H9 (cell line): ENCODE results near the gene ZNF774. TPM values are rescaled to one million over a fixed set of nuclear protein-coding genes. Genes with fewer than 3 reads are reported as not detected.

Experiments used
- DNase-seq: peaks from one replicate; pipeline ENCODE4 v3.0.0-alpha.2; 2017
- H2AFZ ChIP-seq: one replicate; pipeline ENCODE4 v1.6.1; 2013; ENCODE audit warnings: mild to moderate bottlenecking, low read length, control low read depth, moderate library complexity
- H2AK5ac ChIP-seq: 2 replicates; pipeline ENCODE4 v1.6.1; 2013; ENCODE audit warnings: low read length, control low read depth, mixed read lengths; ENCODE audit not compliant: insufficient read length
- H2BK120ac ChIP-seq: one replicate; pipeline ENCODE4 v1.6.1; 2013; ENCODE audit warnings: low read depth, mild to moderate bottlenecking, low read length, control low read depth, inconsistent platforms; ENCODE audit not compliant: poor library complexity, severe bottlenecking
- H2BK12ac ChIP-seq: 2 replicates; pipeline ENCODE4 v1.6.1; 2013; ENCODE audit warnings: low read length, control low read depth, mixed read lengths, low read depth; ENCODE audit not compliant: insufficient read length
- H2BK15ac ChIP-seq: 2 replicates; pipeline ENCODE4 v1.6.1; 2013; ENCODE audit warnings: low read depth, low read length, control low read depth
- H2BK20ac ChIP-seq: one replicate; pipeline ENCODE4 v1.6.1; 2013; ENCODE audit warnings: low read depth, mild to moderate bottlenecking, low read length, control low read depth, inconsistent platforms; ENCODE audit not compliant: poor library complexity, severe bottlenecking
- H2BK5ac ChIP-seq: 2 replicates; pipeline ENCODE4 v1.6.1; 2013; ENCODE audit warnings: low read length, control low read depth, mixed read lengths; ENCODE audit not compliant: insufficient read length
- H3K14ac ChIP-seq: 2 replicates; pipeline ENCODE4 v1.6.1; 2013; ENCODE audit warnings: low read length, control low read depth; ENCODE audit not compliant: insufficient read depth
- H3K18ac ChIP-seq: 2 replicates; pipeline ENCODE4 v1.6.1; 2013; ENCODE audit warnings: low read depth, mild to moderate bottlenecking, mixed read lengths, low read length, control low read depth; ENCODE audit not compliant: insufficient read length
- H3K23ac ChIP-seq: 2 replicates; pipeline ENCODE4 v1.6.1; 2013; ENCODE audit warnings: low read length, control low read depth, mixed read lengths, low read depth; ENCODE audit not compliant: insufficient read length
- H3K23me2 ChIP-seq: 2 replicates; pipeline ENCODE4 v1.6.1; 2013; ENCODE audit warnings: low read depth, mild to moderate bottlenecking, mixed read lengths, low read length, control low read depth; ENCODE audit not compliant: insufficient read length, poor library complexity, severe bottlenecking
- H3K27ac ChIP-seq: 2 replicates; pipeline ENCODE4 v1.5.1; 2013; ENCODE audit warnings: low read length, control low read depth, mixed read lengths, low read depth; ENCODE audit not compliant: insufficient read length
- H3K27me3 ChIP-seq: 2 replicates; pipeline ENCODE4 v1.6.1; 2013; ENCODE audit warnings: low read length, control low read depth, inconsistent platforms; ENCODE audit not compliant: insufficient read depth
- H3K4ac ChIP-seq: 2 replicates; pipeline ENCODE4 v1.6.1; 2013; ENCODE audit warnings: low read depth, mild to moderate bottlenecking, control low read depth, inconsistent platforms, low read length, moderate library complexity
- H3K4me1 ChIP-seq: 2 replicates; pipeline ENCODE4 v1.6.1; 2013; ENCODE audit warnings: low read length, control low read depth, inconsistent platforms; ENCODE audit not compliant: insufficient read depth
- H3K4me2 ChIP-seq: 2 replicates; pipeline ENCODE4 v1.6.1; 2013; ENCODE audit warnings: low read length, control low read depth, mixed read lengths; ENCODE audit not compliant: insufficient read length, insufficient read depth
- H3K56ac ChIP-seq: 2 replicates; pipeline ENCODE4 v1.6.1; 2013; ENCODE audit warnings: low read depth, mild to moderate bottlenecking, mixed read lengths, low read length, control low read depth; ENCODE audit not compliant: insufficient read length
- H3K79me1 ChIP-seq: 2 replicates; pipeline ENCODE4 v1.6.1; 2013; ENCODE audit warnings: low read depth, mild to moderate bottlenecking, moderate library complexity, low read length, control low read depth, inconsistent platforms; ENCODE audit not compliant: insufficient read depth, poor library complexity, severe bottlenecking
- H3K79me2 ChIP-seq: 2 replicates; pipeline ENCODE4 v1.6.1; 2013; ENCODE audit warnings: low read length, control low read depth, inconsistent platforms; ENCODE audit not compliant: insufficient read depth
- H3K9ac ChIP-seq: 2 replicates; pipeline ENCODE4 v1.6.1; 2013; ENCODE audit warnings: low read length, control low read depth, mixed read lengths; ENCODE audit not compliant: insufficient read length; ENCODE audit errors: extremely low read depth
- H3K9me3 ChIP-seq: one replicate; pipeline ENCODE4 v1.6.1; 2013; ENCODE audit warnings: low read depth, low read length, inconsistent platforms; ENCODE audit not compliant: control insufficient read depth
- H3T11ph ChIP-seq: one replicate; pipeline ENCODE4 v1.6.1; 2013; ENCODE audit warnings: mild to moderate bottlenecking, low read length, control low read depth, inconsistent platforms
- H4K20me1 ChIP-seq: one replicate; pipeline ENCODE4 v1.6.1; 2013; ENCODE audit not compliant: control insufficient read depth, insufficient read length, insufficient read depth
- H4K5ac ChIP-seq: 2 replicates; pipeline ENCODE4 v1.6.1; 2013; ENCODE audit warnings: low read depth, mild to moderate bottlenecking, mixed read lengths, low read length, control low read depth; ENCODE audit not compliant: insufficient read length
- H4K8ac ChIP-seq: replicated peaks from 2 replicates; pipeline ENCODE4 v1.6.1; 2013; ENCODE audit warnings: low read length, control low read depth, mixed read lengths, low read depth; ENCODE audit not compliant: insufficient read length
- H4K91ac ChIP-seq: 2 replicates; pipeline ENCODE4 v1.6.1; 2013; ENCODE audit warnings: low read depth, mild to moderate bottlenecking, moderate library complexity, mixed read lengths, low read length, control low read depth; ENCODE audit not compliant: insufficient read length
- H3K27ac Mint-ChIP-seq, 3 experiments: 2 replicates in 2 of 3; 3 replicates in 1 of 3; pipeline ENCODE4 v1.8.0; 2020 to 2021; ENCODE audit warnings: mixed read lengths in 3 of 3, mild to moderate bottlenecking in 1 of 3, moderate library complexity in 1 of 3
- H3K27me3 Mint-ChIP-seq: 2 replicates; pipeline ENCODE4 v1.8.0; 2021; ENCODE audit warnings: low read depth, mild to moderate bottlenecking, moderate library complexity, mixed read lengths
- H3K36me3 Mint-ChIP-seq, 3 experiments: 2 replicates in 2 of 3; 3 replicates in 1 of 3; pipeline ENCODE4 v1.8.0; 2020 to 2021; ENCODE audit warnings: low read depth in 3 of 3, mixed read lengths in 3 of 3; ENCODE audit not compliant: insufficient read depth in 1 of 3
- H3K4me1 Mint-ChIP-seq, 2 experiments: 2 replicates each; pipeline ENCODE4 v1.8.0; 2020; ENCODE audit warnings: mixed read lengths in 2 of 2
- H3K4me3 Mint-ChIP-seq, 2 experiments: 2 replicates in 1 of 2; 3 replicates in 1 of 2; pipeline ENCODE4 v1.8.0; 2020 to 2021; ENCODE audit warnings: mild to moderate bottlenecking in 2 of 2, mixed read lengths in 2 of 2, moderate library complexity in 1 of 2
- H3K9me3 Mint-ChIP-seq, 2 experiments: 2 replicates in 1 of 2; 3 replicates in 1 of 2; pipeline ENCODE4 v1.8.0; 2020; ENCODE audit warnings: mild to moderate bottlenecking in 2 of 2, mixed read lengths in 2 of 2, moderate library complexity in 1 of 2
- CTCF ChIP-seq: fragments of 200-600 bp; sonication (generic); conservative IDR thresholded peaks from 3 replicates; pipeline ENCODE4 v1.8.0; 2021; ENCODE audit warnings: antibody characterized with exemption, mild to moderate bottlenecking
- WGBS: extraction: QIAGEN DNeasy Blood & Tissue Kit; methylation state at CpG from one replicate; pipeline ENCODE4 v1.1.7; 2013; ENCODE audit warnings: missing lambda C conversion rate, low lambda C conversion rate, mixed read lengths; ENCODE audit not compliant: insufficient read length; ENCODE audit errors: extremely low coverage; 5-methylcytosine and 5-hydroxymethylcytosine counted together
- total RNA-seq: library from RNA; stranded (reverse); gene quantifications from 2 replicates; pipeline ENCODE4 v1.2.1, GENCODE V29; 2021

The ZNF774 gene
- total RNA-seq, 1 experiment from 2014 or later = 2.5 TPM

- DNase-seq = no peak
- H3K23ac ChIP-seq = no peak overlapping the region
- H3K9ac ChIP-seq = no peak overlapping the region
- no peak overlapping the region for H3K27ac ChIP-seq
- H2AFZ ChIP-seq = no peak overlapping the region
- WGBS = no CpG with 5 or more reads among the region's 3 CpGs
- H2BK12ac ChIP-seq = no peak overlapping the region
- no peak overlapping the region for H2BK20ac ChIP-seq
- no peak overlapping the region for H3K4ac ChIP-seq
- TF ChIP-seq CTCF = no peak
- H4K20me1 ChIP-seq = no peaks in the 10 kb centered on the region
- Mint-ChIP-seq H3K9me3 (peaks cover 3 to 4% of the 10 kb centered on the region in 2 experiments; a peak in 4 of 5 replicates), H3K27ac (peak overlapping the region in 1 of 3 experiments; percentile 60; a peak in 1 of 7 replicates), H3K4me1 (peaks cover 50 to 52% of the 10 kb centered on the region in 2 experiments), H3K36me3 (peaks cover 6 to 11% (median 9%) of the 10 kb centered on the region in 3 experiments), H3K27me3 (no peaks in the 10 kb centered on the region), H3K4me3 (no peak overlapping the region)
- H3K56ac ChIP-seq = no peak overlapping the region
- H3K9me3 ChIP-seq = no peaks in the 10 kb centered on the region
- H2BK15ac ChIP-seq = no peak overlapping the region
- H4K91ac ChIP-seq = no peak overlapping the region
- H3K4me1 ChIP-seq = peaks cover 3% of the 10 kb centered on the region; the same call in 1 of the 2 replicates
- no peak overlapping the region for H3K18ac ChIP-seq
- H2BK120ac ChIP-seq = no peak overlapping the region
- no peaks in the 10 kb centered on the region for H3K23me2 ChIP-seq
- no peak overlapping the region for H2BK5ac ChIP-seq
- no peak overlapping the region for H4K5ac ChIP-seq
- no peak overlapping the region for H3K4me2 ChIP-seq
- peaks cover 4% of the 10 kb centered on the region for H3K79me1 ChIP-seq
- no peak overlapping the region for H3K14ac ChIP-seq
- peaks cover 12% of the 10 kb centered on the region; the same call in 1 of the 2 replicates for H3K79me2 ChIP-seq
- H3T11ph ChIP-seq = no peak overlapping the region
- H3K27me3 ChIP-seq = no peaks in the 10 kb centered on the region
- H2AK5ac ChIP-seq = no peak overlapping the region
- H4K8ac ChIP-seq = no peak overlapping the region
These were observed 55.3 kb downstream of the ZNF774 start for GRCh38 chr15:90407336-90407735.
